AG09319 (cell line): Measurements from ENCODE around the gene RPTOR.
"Not testable (repeated sequence)": the region's sequence is repeated elsewhere in the genome, so short reads cannot be mapped to it uniquely, and the experiment has no call there.

Experiments used
- DNase-seq: peaks from one replicate; pipeline ENCODE4 v3.0.0-alpha.2; 2010; ENCODE audit warnings: low read depth; ENCODE audit errors: extremely low read depth
- TF ChIP-seq, protein P1 (sequence below): IDR thresholded peaks from 2 replicates; pipeline ENCODE4 v1.5.1; 2011; ENCODE audit warnings: low read depth, mild to moderate bottlenecking, inconsistent platforms, low read length, moderate library complexity

RPTOR gene

DNA sequence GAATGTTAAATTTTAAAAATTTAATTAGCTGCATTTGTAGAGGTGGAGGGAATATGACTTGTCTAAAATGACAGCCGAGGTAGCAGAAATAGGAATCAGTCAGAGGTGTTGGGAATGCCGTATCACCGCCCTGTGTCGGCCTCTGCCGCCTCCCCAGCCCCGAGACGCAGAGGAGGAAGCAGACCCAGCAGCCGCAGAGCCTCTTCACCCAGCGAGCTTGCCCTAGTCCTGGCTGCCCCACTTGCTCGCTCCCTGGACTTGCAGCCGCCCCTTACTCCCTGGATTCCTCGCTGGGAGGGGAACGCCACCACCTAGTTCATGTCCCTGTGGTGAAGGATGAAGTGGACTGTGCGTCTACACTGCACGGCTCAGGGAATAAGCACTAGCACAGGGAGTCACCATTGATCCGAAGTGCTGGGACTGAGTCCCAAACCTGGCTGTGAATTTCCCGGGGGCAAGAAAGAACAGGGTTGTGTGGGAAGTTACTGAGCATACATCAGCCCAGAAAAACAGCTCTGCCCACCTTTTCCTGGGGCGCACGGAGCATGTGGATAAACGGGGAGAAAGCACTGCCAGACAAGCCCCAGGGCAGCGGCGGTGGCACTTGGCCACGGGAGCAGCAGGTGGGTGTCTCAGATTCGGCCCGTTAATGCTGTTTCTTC is 76.8 kb downstream of the RPTOR start:
- TF ChIP-seq, protein P1, sequence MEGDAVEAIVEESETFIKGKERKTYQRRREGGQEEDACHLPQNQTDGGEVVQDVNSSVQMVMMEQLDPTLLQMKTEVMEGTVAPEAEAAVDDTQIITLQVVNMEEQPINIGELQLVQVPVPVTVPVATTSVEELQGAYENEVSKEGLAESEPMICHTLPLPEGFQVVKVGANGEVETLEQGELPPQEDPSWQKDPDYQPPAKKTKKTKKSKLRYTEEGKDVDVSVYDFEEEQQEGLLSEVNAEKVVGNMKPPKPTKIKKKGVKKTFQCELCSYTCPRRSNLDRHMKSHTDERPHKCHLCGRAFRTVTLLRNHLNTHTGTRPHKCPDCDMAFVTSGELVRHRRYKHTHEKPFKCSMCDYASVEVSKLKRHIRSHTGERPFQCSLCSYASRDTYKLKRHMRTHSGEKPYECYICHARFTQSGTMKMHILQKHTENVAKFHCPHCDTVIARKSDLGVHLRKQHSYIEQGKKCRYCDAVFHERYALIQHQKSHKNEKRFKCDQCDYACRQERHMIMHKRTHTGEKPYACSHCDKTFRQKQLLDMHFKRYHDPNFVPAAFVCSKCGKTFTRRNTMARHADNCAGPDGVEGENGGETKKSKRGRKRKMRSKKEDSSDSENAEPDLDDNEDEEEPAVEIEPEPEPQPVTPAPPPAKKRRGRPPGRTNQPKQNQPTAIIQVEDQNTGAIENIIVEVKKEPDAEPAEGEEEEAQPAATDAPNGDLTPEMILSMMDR: no peak
- DNase-seq: no peak

DNA sequence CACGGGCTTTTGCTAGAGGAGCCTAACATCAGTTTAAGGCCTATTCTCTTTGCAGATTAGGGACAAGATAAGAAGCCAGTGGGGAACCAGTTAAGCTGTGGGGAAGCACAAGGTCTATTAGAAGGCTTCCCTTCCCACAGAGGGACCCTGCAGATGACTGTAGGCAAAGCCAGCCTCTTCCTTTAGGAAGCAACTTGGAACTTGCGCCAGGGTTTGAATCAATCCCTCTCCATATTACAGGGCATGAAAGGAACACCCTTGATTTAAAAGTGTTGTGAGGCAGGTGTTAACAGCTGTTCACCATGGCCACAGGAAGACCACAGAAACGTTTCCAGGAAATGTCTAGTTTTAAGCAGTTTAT is 77.3 kb downstream of the RPTOR start:
- TF ChIP-seq, protein P1: no peak
- no peak for DNase-seq

DNA sequence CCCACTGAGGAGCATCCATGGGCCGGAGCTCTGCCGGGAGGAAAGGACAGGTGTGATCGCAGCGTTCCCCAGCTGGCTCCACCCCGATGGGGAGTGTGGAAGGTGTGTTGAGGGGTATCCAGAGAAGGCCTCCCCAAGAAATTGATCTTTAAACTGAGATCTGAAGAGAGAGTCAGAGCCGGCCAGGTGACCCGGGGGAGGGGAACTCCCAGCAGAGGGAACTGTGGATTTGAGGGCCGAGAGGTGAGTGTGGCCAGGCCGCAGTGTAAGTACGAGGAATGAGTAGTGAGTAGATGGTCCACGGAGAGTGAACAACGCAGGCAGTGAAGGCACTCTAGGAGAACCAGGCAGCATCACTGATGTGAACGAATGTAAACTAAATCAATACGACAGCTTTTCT is 80.2 kb downstream of the RPTOR start:
- TF ChIP-seq, protein P1: no peak
- no peak for DNase-seq

DNA sequence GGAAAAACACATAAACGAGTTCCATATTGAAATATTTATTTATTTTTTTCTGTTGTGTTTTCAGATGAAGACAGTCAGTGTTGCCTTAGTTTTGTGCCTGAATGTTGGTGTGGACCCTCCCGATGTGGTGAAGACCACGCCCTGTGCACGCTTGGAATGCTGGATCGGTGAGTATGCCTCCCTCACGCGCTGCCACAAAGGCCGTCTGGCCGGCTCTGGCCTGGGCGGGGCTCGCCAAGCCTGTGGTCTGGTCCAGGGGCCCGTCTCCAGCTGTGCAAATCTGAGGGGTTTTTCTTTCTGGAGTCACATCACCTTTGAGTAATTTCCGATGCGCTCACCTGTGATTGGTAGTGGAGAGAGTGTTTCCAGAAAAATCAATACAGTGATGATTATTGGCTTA is 81.0 kb downstream of the RPTOR start:
- TF ChIP-seq, protein P1: no peak
- no peak for DNase-seq

DNA sequence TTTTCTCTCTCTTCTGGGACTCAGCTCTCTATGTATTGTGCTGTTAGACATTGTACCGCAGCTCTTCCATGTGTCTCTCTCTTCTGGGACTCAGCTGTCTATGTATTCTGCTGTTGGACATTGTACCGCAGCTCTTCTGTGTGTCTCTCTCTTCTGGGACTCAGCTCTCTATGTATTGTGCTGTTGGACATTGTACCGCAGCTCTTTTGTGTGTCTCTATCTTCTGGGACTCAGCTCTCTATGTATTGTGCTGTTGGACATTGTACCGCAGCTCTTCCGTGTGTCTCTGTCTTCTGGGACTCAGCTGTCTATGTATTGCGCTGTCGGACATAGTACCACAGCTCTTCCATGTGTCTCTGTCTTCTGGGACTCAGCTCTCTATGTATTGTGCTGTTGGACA is 84.2 kb downstream of the RPTOR start:
- not testable (repeated sequence) for DNase-seq

DNA sequence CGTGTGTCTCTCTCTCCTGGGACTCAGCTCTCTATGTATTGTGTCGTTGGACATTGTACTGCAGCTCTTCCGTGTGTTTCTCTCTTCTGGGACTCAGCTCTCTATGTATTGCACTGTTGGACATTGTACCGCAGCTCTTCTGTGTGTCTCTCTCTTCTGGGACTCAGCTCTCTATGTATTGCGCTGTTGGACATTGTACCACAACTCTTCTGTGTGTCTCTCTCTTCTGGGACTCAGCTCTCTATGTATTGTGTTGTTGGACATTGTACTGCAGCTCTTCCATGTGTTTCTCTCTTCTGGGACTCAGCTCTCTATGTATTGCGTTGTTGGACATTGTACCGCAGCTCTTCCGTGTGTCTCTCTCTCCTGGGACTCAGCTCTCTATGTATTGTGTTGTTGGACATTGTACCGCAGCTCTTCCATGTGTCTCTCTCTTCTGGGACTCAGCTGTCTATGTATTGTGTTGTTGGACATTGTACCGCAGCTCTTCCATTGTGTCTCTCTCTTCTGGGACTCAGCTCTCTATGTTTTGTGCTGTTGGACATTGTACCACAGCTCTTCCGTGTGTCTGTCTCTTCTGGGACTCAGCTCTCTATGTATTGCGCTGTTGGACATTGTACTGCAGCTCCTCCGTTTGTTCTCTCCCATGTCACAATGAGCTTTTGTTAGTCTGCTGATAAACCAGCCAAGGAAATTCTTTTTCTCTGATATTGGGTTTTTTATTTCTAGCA is 84.8 kb downstream of the RPTOR start:
- TF ChIP-seq, protein P1: no peak

DNA sequence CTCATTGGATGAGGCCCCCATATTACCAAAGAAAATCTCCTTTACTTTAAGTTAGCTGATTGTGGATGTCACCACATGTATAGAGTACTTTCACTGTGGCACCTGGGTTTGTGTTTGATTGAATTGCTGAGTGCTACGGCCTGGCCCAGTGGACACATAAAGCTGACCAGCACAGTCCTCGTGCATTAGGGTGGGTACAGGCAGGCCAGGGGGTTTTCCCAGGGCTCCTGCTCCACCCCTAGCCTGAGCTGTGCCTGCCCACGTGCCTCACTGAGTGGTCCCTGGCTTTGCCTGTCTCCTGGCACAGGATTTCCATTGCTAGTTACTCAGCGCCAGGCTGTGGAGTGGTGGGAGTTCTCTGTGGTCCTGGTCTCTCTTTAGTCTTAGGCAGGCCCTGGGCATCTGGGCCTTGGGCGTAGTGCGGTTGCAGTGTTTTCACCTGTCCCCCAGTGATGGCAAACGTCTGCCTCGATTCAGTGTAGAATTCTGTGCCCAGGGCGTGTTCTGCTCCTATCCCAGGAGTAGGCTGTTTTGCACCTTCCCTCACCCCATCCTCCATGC is 86.0 kb downstream of the RPTOR start:
- no peak for DNase-seq
- TF ChIP-seq, protein P1: no peak

More for the DNA sequence above, 84.8 kb downstream of the RPTOR start:
- no peak for DNase-seq
